Panc1 (cell line): ENCODE measurements around the gene ZNF418. TPM values are rescaled to one million over a fixed set of nuclear protein-coding genes. Genes with fewer than 3 reads are reported as not detected.

Experiments
- ATAC-seq: fragments of 200-7000 bp; cut with Tn5 transposase; 2 replicates; pipeline ENCODE4 v1.9.1; 2020; ENCODE audit warnings: mild to moderate bottlenecking, moderate library complexity
- BruUV-seq: library from RNA; stranded (reverse); fragments of 400-500 nt; replicated peaks from 2 replicates; lab custom pipeline; 2021; lab: Mats Ljungman, UMichigan
- CTCF ChIA-PET: fragments of 300-600 bp; sonication (Branson Sonifier 250); formaldehyde crosslinking; loops from one replicate; lab custom pipeline; 2022; ENCODE audit warnings: antibody characterized with exemption; lab: Charles Lee
- POLR2A ChIA-PET: fragments of 300-600 bp; sonication (Branson Sonifier 250); formaldehyde crosslinking; loops from one replicate; lab custom pipeline; 2022; ENCODE audit warnings: antibody characterized with exemption; lab: Charles Lee
- DNase-seq: peaks from one replicate; pipeline ENCODE4 v3.0.0-alpha.2; 2010; ENCODE audit warnings: low read depth, low spot score
- H3K27ac ChIP-seq: 2 replicates; pipeline ENCODE4 v1.5.1; 2011; ENCODE audit warnings: mild to moderate bottlenecking, low read length, inconsistent platforms
- H3K27me3 ChIP-seq: fragments of 200-500 bp; sonication (Bioruptor generic); 2 replicates; pipeline ENCODE4 v1.6.0; 2014; ENCODE audit warnings: low read length, inconsistent platforms; ENCODE audit not compliant: control insufficient read depth, insufficient read depth
- H3K36me3 ChIP-seq: fragments of 200-500 bp; sonication (Bioruptor generic); 2 replicates; pipeline ENCODE4 v1.5.1; 2014; ENCODE audit warnings: inconsistent platforms, mild to moderate bottlenecking, low read length, moderate library complexity; ENCODE audit not compliant: control insufficient read depth, insufficient read depth
- H3K4me1 ChIP-seq: 2 replicates; pipeline ENCODE4 v1.5.1; 2011; ENCODE audit warnings: inconsistent platforms, mild to moderate bottlenecking, low read length, moderate library complexity; ENCODE audit not compliant: control insufficient read depth, insufficient read depth
- H3K4me3 ChIP-seq, 2 experiments: 2 replicates each; pipeline ENCODE4 v1.5.1; 2011 to 2012; ENCODE audit warnings: low read depth in 2 of 2, low read length in 2 of 2, mild to moderate bottlenecking in 2 of 2, inconsistent platforms in 1 of 2, moderate library complexity in 1 of 2
- H3K9me3 ChIP-seq: fragments of 200-500 bp; sonication (Bioruptor generic); 2 replicates; pipeline ENCODE4 v1.5.1; 2014; ENCODE audit warnings: low read depth, mild to moderate bottlenecking, inconsistent platforms, low read length, moderate library complexity; ENCODE audit not compliant: control insufficient read depth, insufficient read depth
- POLR2AphosphoS5 ChIP-seq: IDR thresholded peaks from 2 replicates; pipeline ENCODE4 v1.6.1; 2012; ENCODE audit warnings: mild to moderate bottlenecking, low read depth, low read length, moderate library complexity
- SIN3A ChIP-seq: IDR thresholded peaks from 2 replicates; pipeline ENCODE4 v1.6.1; 2012; ENCODE audit warnings: low read depth, mild to moderate bottlenecking, low read length, moderate library complexity, borderline replicate concordance; ENCODE audit not compliant: insufficient read depth
- TCF7L2 ChIP-seq: IDR thresholded peaks from 2 replicates; pipeline ENCODE4 v1.6.1; 2011; ENCODE audit warnings: mild to moderate bottlenecking, low read depth, low read length, inconsistent platforms
- in situ Hi-C: cut with HindIII; loops from 2 replicates; pipeline ENCODE4 v1.10.0; 2016; ENCODE audit warnings: low sequenced_read_pairs, low pct_unique_long_range_greater_than_20kb
- intact Hi-C: fragments of 100-400 bp; cut with micrococcal nuclease; formaldehyde crosslinking; loops from one replicate; pipeline ENCODE4 v1.10.0; 2022; ENCODE audit not compliant: unreplicated experiment
- total RNA-seq: library from RNA; stranded (reverse); gene quantifications from one replicate; pipeline ENCODE4 v1.2.1, GENCODE V29; 2021; ENCODE audit not compliant: unreplicated experiment
- TF ChIP-seq, protein P1 (sequence below): fragments of 450-650 bp; IDR thresholded peaks from 2 replicates; pipeline ENCODE4 v1.5.1; 2017; ENCODE audit warnings: mild to moderate bottlenecking
- TF ChIP-seq, protein P2 (sequence below), 2 experiments: IDR thresholded peaks; 2 replicates each; pipeline ENCODE4 v1.6.1; 2011 to 2012; ENCODE audit warnings: low read depth in 2 of 2, control low read depth in 1 of 2, low read length in 1 of 2, mild to moderate bottlenecking in 1 of 2, moderate library complexity in 1 of 2; ENCODE audit not compliant: insufficient read depth in 1 of 2

Gene ZNF418
- total RNA-seq, 1 experiment from 2014 or later: 5.1 TPM

DNA sequence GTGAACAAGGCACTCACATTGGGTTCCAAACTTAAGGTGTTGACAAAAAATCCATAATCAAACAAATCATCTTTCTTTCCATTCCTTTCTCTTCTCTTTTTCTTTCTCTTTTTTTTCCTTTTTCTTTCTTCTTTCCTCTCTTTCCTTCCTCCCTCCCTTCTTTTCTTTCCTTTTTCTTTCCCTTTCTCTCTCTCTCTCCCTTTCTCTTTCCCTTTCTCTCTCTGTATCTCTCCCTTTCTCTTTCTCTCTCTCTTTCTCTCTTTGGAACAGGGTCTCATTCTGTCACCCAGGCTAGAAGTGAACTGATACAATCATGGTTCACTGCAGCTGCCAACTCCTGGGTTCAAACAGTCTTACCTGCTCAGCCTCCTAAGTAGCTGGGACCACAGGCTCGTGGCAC is 26.6 kb upstream of the ZNF418 start:
- Histone ChIP-seq H3K36me3 (no peaks in the 10 kb centered on the region), H3K27ac (no peak overlapping the region), H3K9me3 (peaks cover 20% of the 10 kb centered on the region; the same call in 1 of the 2 replicates), H3K4me3 (no peak overlapping the region), H3K27me3 (no peaks in the 10 kb centered on the region), H3K4me1 (no peaks in the 10 kb centered on the region)
- intact Hi-C loops: no loop called here
- DNase-seq: no peak
- ChIA-PET POLR2A (no interaction called here), CTCF (no interaction called here)
- in situ Hi-C loops: no loop called here
- BruUV-seq: no TSS peak
- TF ChIP-seq SIN3A: no peak
- no peak for TF ChIP-seq POLR2AphosphoS5
- no peak for TF ChIP-seq TCF7L2
- TF ChIP-seq, protein P1, sequence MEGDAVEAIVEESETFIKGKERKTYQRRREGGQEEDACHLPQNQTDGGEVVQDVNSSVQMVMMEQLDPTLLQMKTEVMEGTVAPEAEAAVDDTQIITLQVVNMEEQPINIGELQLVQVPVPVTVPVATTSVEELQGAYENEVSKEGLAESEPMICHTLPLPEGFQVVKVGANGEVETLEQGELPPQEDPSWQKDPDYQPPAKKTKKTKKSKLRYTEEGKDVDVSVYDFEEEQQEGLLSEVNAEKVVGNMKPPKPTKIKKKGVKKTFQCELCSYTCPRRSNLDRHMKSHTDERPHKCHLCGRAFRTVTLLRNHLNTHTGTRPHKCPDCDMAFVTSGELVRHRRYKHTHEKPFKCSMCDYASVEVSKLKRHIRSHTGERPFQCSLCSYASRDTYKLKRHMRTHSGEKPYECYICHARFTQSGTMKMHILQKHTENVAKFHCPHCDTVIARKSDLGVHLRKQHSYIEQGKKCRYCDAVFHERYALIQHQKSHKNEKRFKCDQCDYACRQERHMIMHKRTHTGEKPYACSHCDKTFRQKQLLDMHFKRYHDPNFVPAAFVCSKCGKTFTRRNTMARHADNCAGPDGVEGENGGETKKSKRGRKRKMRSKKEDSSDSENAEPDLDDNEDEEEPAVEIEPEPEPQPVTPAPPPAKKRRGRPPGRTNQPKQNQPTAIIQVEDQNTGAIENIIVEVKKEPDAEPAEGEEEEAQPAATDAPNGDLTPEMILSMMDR: no peak
- TF ChIP-seq, protein P2, sequence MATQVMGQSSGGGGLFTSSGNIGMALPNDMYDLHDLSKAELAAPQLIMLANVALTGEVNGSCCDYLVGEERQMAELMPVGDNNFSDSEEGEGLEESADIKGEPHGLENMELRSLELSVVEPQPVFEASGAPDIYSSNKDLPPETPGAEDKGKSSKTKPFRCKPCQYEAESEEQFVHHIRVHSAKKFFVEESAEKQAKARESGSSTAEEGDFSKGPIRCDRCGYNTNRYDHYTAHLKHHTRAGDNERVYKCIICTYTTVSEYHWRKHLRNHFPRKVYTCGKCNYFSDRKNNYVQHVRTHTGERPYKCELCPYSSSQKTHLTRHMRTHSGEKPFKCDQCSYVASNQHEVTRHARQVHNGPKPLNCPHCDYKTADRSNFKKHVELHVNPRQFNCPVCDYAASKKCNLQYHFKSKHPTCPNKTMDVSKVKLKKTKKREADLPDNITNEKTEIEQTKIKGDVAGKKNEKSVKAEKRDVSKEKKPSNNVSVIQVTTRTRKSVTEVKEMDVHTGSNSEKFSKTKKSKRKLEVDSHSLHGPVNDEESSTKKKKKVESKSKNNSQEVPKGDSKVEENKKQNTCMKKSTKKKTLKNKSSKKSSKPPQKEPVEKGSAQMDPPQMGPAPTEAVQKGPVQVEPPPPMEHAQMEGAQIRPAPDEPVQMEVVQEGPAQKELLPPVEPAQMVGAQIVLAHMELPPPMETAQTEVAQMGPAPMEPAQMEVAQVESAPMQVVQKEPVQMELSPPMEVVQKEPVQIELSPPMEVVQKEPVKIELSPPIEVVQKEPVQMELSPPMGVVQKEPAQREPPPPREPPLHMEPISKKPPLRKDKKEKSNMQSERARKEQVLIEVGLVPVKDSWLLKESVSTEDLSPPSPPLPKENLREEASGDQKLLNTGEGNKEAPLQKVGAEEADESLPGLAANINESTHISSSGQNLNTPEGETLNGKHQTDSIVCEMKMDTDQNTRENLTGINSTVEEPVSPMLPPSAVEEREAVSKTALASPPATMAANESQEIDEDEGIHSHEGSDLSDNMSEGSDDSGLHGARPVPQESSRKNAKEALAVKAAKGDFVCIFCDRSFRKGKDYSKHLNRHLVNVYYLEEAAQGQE (IDR thresholded peaks at IDR 0.05; ENCODE audit: insufficient read depth in 1 of 2, low read depth in 2 of 2, low read length in 1 of 2): no peak
- ATAC-seq: no peak

DNA sequence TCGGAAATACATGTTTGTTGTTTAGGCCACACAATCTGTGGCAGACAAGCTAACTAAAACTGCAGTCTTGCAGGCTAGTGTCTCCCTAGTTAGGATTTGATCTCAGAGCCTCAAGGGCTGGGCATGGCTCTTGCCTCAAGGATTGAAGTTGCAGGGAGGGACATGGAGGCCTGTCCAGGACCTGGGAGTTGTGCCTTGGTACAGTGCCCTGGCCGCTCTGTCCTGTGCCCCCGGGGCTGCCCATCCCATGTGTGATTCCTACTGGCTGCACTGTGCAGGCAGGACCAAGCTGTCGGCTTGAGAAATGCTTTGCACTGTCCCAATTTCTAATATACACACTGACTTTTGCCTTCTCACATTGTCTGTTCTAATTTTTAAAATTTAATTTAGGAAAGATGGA is 19.8 kb upstream of the ZNF418 start:
- no peaks in the 10 kb centered on the region for H3K36me3 ChIP-seq
- ChIA-PET CTCF (no interaction called here), POLR2A (no interaction called here)
- DNase-seq (no peak), ATAC-seq (no peak)
- TF ChIP-seq SIN3A: no peak
- TF ChIP-seq POLR2AphosphoS5: no peak
- TF ChIP-seq TCF7L2: no peak
- TF ChIP-seq, protein P1: no peak
- TF ChIP-seq, protein P2 (IDR thresholded peaks at IDR 0.05; ENCODE audit: insufficient read depth in 1 of 2, low read depth in 2 of 2, low read length in 1 of 2): no peak
- peaks cover 21% of the 10 kb centered on the region; the same call in 1 of the 2 replicates for H3K9me3 ChIP-seq
- H3K4me1 ChIP-seq: no peaks in the 10 kb centered on the region
- no peak overlapping the region for H3K4me3 ChIP-seq
- intact Hi-C loops (no loop called here), in situ Hi-C loops (no loop called here)
- H3K27ac ChIP-seq: no peak overlapping the region
- no TSS peak for BruUV-seq
- no peaks in the 10 kb centered on the region for H3K27me3 ChIP-seq
